ENCODE results near the gene FBXO33.

DNA sequence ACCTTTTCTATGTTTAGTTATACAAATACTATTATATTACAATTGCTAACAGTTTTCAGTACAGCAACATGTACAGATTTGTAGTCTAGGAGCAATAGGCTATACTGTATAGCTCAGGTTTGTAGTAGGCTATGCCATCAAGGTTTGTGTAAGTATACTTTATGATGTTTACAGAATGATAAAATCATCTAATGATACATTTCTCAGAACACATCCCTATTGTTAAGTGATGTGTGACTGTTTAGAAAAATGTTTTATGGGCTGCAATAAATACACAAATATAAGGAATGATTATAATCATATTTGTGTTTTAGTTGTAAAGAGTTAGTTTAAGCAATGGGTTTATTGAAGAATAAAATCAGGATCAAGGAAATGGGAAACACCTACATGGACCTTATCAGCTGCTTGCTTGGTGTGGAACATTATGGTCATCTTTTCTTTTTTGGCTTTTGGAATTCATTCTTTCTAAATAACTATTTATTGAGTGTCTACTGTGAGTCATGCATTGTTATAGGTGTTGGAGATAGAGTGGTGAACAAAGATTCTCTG, 24.5 kb upstream of the FBXO33 start:
- no peak for TF ChIP-seq GATA3 (IDR thresholded peaks at IDR 0.05; ENCODE audit: low read depth, low read length)
- TF ChIP-seq GATA2 (IDR thresholded peaks at IDR 0.05; ENCODE audit: low read depth, low read length) = no peak

All from SH-SY5Y (cell line).